ENCODE data around the gene PDE4C.
A peak's percentile ranks its signal among the peaks of the same experiment; 100 is the strongest.

PDE4C gene

GRCh38 chr19:18254546-18255503 lies 28.6 kb upstream of the PDE4C start:
- DNase-seq (ENCODE audit: low spot score) = no peak

DNA sequence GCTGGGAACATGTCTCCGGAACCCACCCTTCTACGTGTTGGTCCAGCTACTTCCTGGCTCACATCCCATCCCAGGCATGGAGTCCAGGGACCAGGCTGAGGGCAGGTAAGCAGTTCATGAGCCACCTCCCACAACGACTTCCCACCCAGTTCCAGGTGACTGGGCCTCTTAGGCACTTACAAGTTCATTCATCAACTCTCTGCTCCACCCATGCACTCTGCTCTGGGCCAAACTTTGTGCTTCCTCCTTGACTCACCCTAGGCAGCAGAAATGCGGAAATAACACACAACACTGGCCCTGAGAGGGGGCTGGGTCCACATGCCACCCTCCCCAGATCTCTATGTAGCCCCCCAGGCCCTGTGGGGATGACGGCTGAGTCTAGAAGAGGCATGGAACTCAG lies 27.5 kb upstream of the PDE4C start:
- no peak for DNase-seq (ENCODE audit: low spot score)

DNA sequence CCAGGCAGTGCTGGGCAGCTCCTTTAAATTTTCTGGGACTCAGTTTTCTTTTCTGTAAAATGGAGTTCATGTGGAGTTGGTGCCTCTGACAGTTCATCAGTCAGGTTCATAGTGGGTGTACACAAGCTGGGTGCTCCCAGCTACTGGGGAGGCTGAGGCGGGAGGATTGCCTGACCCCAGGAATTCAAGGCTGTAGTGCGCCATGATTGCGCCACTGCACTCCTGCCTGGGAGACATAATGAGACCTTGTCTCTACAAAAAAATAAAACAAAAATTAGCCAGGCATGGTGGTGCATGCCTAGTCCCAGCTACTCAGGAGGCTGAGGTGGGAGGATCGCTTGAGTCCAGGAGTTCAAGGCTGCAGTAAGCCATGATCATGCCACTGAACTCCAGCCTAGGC lies 26.9 kb upstream of the PDE4C start:
- DNase-seq (ENCODE audit: low spot score) = no peak

- DNase-seq (ENCODE audit: low spot score) = no peak
Observed at GRCh38 chr19:18252370-18252717, 26.1 kb upstream of the PDE4C start.

DNA sequence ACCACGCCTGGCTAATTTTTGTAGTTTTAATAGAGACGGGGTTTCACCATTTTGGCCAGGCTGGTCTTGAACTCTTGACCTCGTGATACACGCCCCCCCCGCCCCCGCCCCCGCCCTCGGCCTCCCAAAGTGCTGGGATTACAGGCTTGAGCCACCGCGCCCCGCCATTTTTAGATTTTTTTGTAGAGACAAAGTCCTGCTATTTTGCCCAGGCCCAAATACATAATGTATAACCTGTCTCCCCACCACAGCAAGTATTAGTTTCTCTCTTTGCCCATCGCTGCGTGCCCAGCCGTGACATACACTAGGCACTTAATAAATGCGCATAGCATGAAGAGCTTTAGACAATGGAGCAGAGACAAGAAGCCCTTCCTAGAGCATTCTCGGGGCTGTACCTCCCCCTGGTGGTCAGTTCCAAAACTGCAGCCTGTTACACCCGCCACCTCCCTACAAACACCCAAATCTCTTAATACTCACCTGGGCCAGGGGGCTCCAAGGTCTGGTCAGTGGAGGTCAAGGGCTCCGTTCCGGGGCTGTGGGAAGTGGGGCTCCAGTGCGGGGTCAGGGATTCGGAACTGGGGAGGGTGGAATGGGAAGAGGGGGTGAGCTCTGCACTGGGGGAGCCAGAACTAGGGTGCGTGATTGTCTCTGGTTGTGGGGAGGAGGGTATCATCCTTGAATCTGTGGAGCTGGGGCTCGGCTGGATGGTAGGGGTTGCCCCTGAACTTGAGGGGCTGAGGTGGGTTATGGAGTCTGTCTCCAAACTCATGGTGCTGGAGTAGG lies 25.5 kb upstream of the PDE4C start:
- DNase-seq (ENCODE audit: low spot score) = peak; percentile 58

- no peak for DNase-seq (ENCODE audit: low spot score)
Observed at GRCh38 chr19:18249834-18250233, 23.6 kb upstream of the PDE4C start.

DNA sequence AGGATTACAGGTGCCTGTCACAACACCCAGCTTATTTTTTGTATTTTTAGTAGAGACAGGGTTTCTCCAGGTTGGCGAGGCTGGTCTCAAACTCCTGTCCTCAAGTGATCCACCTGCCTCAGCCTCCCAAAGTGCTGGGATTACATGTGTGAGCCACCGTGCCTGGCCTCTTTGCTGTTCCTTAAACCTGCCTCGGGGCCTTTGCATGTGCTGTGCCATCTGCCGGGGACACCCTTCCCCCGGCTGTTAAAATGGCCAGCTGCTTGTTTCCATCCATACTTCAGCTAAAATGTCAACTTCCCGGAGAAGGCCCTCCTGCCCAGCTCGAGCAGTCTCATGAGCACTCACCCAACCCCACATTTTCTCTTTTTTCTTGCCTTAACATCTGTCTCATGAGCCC lies 19.1 kb upstream of the PDE4C start:
- no peak for DNase-seq (ENCODE audit: low spot score)

GRCh38 chr19:18239303-18239702 lies 13.1 kb upstream of the PDE4C start:
- DNase-seq (ENCODE audit: low spot score) = no peak

DNA sequence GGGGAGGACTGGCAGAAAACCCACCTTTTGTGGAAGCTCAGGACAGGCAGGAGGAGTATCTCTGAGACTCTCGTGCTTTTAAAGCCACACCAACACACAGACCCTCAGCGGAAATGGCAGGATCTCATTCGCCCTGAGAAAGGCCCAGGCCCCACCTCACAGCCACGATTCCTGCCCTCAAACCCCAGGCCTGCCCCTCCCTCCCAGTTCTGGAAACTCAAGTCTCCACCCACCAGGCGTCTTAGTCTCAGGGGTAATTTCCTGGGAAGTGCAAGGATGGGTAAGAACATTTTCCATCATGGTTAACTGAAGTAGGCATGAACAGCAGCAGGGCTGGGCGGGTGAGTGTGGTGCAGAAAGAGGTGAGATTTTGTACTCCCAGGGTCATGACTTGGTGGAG lies 8.0 kb upstream of the PDE4C start:
- DNase-seq (ENCODE audit: low spot score) = no peak

DNA sequence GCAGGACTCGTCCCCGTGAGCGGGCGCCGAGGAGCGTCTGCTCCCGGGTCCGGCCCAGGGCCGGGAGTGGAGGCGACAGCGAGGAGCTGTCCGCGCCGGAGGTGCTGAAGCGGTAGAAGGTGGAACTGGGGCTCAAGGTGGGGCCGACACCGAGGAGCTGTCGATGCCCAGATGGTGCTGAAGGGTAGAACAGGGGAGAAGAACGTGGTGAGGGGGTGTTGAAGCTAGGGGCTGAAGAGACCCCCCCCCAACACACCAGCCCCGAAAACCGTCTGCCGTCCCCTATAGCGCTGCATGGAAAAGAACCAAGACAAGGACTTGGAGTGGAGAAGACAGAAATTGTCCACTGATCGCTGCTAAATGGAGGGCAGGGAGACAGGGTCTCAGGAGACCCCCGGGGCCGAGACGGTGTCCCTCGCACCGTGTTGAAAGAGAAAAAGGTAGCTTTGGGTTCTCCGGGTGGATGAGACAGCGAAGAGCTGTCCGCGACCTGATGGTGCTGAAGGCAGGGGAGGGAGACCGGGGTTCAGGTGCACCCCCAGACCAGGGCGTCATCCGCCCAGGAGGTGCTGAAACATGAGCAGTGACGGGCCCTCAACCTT lies 7.1 kb upstream of the PDE4C start:
- DNase-seq (ENCODE audit: low spot score) = no peak

- no peak for DNase-seq (ENCODE audit: low spot score)
Observed at GRCh38 chr19:18232540-18233223, 6.4 kb upstream of the PDE4C start.

- no peak for DNase-seq (ENCODE audit: low spot score)
Observed at GRCh38 chr19:18231775-18232174, 5.5 kb upstream of the PDE4C start.

DNA sequence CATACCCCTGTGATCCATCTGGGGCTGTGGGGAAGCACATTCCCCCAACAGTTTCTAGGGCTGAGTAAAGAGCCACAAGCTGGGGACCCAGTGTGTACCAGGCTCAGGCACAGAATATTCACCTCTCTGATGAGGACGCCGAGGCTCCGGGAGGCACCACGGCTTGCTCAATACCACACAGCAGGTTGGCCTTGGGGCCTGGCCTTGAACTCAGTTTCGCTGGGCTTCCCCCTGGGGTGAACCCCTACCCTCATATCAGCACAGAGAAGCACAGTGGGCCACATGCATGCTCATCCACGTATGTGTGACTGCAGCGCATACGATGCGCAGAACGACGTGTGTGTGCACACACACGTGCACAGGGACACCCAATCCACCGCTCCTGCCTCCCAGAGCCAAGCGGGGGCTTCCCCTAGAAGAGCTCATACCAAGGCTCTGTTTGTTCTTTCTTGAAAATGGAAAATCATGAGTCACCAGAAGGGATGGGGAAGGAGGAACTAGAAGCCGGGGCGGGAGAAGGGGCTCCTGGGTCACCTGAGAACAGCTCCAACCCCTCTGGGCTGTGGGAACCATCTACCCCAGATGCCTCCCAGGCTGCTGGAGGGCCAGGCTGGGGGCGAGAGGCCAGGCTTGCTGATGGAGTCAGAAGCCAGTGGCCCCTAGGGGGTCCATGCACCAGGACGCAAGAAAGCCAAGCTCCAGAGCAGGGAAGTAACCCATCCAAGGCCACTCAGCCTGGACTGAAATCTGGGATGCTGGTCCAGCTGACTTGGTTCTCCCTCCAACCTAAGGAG lies 4.9 kb upstream of the PDE4C start:
- DNase-seq (ENCODE audit: low spot score) = no peak

DNA sequence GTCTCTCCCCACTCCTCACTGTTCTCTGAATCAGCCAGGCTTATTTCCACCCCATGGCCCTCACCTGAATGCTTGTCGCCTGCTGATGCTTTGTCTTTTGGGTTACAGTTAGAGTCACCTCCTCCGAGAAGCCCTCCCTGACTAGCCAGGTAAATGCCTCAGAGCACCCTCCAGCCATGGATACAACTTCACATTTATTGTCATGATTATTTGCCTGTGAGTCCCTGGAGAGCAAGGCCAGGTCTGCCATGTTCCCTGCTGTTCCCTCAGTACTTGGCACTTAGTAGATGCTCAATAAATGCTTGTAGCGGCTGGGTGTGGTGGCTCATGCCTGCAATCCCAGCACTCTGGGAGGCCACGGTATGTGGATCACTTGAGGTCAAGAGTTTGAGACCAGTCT lies 3.7 kb upstream of the PDE4C start:
- no peak for DNase-seq (ENCODE audit: low spot score)

DNA sequence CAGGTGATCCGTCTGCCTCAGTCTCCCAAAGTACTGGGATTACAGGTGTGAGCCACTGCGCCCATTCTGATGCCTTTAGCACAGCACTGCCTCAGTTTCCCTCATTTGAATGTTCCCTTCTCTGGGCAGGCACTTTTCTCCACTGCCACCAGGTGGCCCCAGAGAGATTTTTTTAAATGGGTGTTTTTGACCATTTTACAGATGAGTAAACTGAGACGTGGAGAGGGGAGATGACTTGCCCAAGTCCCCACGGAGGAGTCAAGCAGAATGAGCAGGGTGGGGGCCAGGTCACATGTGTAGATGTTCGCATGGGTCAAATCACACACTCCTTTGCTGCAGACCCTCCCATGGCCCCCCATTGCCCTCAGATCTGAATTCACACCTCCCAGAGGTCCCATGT lies 3.2 kb upstream of the PDE4C start:
- no peak for DNase-seq (ENCODE audit: low spot score)

- DNase-seq (ENCODE audit: low spot score) = no peak
Observed at GRCh38 chr19:18227781-18228271, 1.6 kb upstream of the PDE4C start.

GRCh38 chr19:18226956-18227780 lies 930 bp upstream of the PDE4C start:
- no peak for DNase-seq (ENCODE audit: low spot score)

DNA sequence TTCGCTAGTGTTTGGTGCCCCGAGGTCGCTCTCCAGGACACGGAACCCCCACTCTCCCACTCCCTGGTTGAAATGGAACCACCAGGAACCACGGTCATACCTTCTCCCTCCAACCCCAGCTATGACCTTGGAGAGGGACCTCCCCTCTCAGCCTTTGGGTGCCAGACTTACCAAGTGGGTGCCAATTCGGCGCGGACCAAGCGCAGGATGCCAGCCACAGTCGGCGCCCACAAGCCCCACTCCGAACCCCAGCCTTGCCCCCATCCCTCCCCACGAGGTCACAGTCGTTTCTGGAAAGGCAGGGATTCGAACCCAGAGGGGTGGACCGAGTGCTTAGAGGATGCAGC lies 910 bp downstream of the PDE4C start:
- DNase-seq (ENCODE audit: low spot score) = no peak

DNA sequence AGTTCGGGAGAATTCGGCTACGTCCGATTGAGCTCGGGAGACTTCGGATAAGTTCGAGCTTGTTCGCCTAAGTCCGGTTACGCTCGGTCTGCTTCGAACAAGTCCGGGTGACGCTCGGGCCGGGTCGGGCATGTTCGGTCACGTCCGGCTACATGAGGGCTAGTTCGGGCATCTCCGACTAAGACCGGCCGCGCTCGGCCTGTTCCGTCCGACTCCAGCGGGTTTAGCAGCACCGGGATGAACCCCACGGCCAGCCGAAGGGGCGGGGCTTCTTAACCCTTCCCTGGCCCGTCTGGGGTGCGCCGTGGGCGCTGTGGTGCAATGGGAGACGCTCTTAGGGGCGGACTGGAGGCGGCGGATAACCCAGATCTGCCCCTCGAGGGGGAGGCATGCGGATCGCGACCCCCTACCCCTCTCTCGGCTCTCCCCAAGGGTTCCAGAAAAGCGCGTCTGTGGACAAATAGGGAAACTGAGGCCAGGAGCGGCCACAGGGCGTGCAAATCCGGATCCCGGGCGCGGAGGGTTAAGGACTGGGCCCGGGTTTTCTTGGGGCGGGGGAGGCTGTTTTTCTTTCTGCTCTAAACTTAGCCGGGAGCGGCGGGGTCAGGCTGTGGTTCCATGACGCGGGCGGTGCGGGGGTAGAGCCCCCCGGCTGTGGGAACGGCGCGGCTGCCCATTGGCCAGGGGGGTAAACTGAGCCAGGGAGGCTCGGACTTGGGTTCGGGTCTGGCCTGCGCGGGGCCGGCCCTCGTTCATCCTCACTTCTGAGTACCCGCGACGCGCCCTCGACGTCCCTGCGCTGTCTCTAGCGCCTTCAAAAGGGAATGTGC lies 1.5 kb downstream of the PDE4C start:
- peak; percentile 88 for DNase-seq (ENCODE audit: low spot score)
